Vagina (tissue), 2 donors: ENCODE measurements around the gene PA2G4.

Source experiments
- POLR2AphosphoS5 ChIP-seq, 2 donors: sonication (generic); formaldehyde crosslinking; IDR thresholded peaks; one replicate each; pipeline ENCODE4 v1.9.0; 2017; ENCODE audit warnings: antibody characterized with exemption in 2 of 2, mild to moderate bottlenecking in 2 of 2, low read depth in 1 of 2; ENCODE audit not compliant: insufficient read depth in 1 of 2
- TF ChIP-seq, protein P1 (sequence below), 3 experiments: fragments of 450-650 bp in 2 of 3; fragments of 200-600 bp in 1 of 3; sonication (generic) in 1 of 3; IDR thresholded peaks; one replicate each; pipeline ENCODE4 v1.5.1; 2017 to 2019; ENCODE audit warnings: antibody characterized with exemption in 3 of 3, mild to moderate bottlenecking in 2 of 3, moderate library complexity in 2 of 3

DNA sequence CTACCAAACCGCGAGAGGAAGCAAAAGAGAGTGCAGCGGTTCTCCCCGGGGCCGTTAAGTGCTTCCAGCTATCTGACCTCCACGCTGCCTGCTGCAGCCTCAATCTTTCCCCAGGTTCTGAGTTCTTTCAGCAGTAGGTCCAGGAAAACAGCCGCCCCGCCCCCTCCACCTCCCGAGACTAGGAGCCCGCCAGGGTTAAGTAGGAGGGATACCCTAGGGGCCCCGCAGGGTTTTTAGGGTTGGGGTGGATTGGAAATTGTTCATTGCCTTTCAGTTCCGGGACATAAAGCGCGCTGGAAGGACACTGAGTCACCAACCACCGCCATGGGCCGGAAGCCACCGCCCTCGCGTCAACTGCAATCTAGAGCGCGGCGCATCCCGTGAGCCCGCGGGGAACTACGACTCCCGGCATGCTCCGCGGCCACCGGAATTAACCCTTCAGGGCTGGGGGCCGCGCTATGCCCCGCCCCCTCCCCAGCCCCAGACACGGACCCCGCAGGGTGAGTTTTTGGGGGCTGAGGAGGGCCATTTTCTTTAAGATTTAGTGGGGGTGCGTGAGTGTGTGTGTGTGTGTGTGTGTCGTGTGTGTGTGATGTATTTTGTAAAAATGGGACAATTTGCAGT is 47.9 kb downstream of the PA2G4 start, which contains the start of gene MYL6B:
- TF ChIP-seq, protein P1, sequence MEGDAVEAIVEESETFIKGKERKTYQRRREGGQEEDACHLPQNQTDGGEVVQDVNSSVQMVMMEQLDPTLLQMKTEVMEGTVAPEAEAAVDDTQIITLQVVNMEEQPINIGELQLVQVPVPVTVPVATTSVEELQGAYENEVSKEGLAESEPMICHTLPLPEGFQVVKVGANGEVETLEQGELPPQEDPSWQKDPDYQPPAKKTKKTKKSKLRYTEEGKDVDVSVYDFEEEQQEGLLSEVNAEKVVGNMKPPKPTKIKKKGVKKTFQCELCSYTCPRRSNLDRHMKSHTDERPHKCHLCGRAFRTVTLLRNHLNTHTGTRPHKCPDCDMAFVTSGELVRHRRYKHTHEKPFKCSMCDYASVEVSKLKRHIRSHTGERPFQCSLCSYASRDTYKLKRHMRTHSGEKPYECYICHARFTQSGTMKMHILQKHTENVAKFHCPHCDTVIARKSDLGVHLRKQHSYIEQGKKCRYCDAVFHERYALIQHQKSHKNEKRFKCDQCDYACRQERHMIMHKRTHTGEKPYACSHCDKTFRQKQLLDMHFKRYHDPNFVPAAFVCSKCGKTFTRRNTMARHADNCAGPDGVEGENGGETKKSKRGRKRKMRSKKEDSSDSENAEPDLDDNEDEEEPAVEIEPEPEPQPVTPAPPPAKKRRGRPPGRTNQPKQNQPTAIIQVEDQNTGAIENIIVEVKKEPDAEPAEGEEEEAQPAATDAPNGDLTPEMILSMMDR (IDR thresholded peaks at IDR 0.05): no peak
- TF ChIP-seq POLR2AphosphoS5 (IDR thresholded peaks at IDR 0.05; ENCODE audit: insufficient read depth in 1 of 2, low read depth in 1 of 2): peak; percentile 89 to 99
